Measurements from ENCODE around the gene MLLT6. TPM values are rescaled to one million over a fixed set of nuclear protein-coding genes. Genes with fewer than 3 reads are reported as not detected.

The MLLT6 gene
- total RNA-seq, 1 donor from 2014 or later: 20.9 TPM

DNA sequence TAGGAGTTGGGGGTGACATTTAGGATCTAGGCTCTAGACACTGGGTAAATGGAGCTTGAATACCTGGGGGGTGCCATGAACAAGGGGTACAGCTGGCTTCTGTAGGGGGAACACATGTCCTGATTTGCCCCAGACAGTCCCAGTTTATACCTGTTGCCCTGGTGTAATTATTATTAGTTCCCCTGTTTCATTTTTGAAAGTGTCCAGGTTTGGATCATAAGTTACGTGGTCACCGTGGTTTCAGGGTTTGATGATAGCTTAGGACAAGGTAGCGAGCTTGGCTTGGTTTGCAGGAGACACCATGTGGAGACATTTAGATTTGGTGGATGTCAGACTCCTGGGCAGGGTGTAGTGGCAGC is 5.5 kb downstream of the MLLT6 start:
- H3K36me3 Mint-ChIP-seq (ENCODE audit: low read depth, unreplicated experiment): peaks cover 20% of the 10 kb centered on the region
- Histone ChIP-seq H3K27me3 (ENCODE audit: insufficient read depth, low read length) (no peaks in the 10 kb centered on the region), H4K20me1 (ENCODE audit: insufficient read depth, low read length) (peaks cover 40% of the 10 kb centered on the region), H3K36me3 (ENCODE audit: insufficient read depth, low read length) (peaks cover 3% of the 10 kb centered on the region), H2AFZ (ENCODE audit: low read depth, low read length) (no peak overlapping the region), H3K9ac (ENCODE audit: low read length) (no peak overlapping the region), H3K27ac (ENCODE audit: low read depth, low read length) (no peak overlapping the region), H3K9me3 (ENCODE audit: insufficient read depth, low read depth, low read length) (no peaks in the 10 kb centered on the region), H3K4me1 (ENCODE audit: insufficient read depth, low read length) (peaks cover 11% of the 10 kb centered on the region), H3K4me3 (ENCODE audit: insufficient read depth, low read depth, low read length) (no peak overlapping the region), H3K79me2 (ENCODE audit: insufficient read depth, low read length) (peaks cover 14% of the 10 kb centered on the region), H3K4me2 (ENCODE audit: low read length) (no peak overlapping the region)
- H3K9me3 Mint-ChIP-seq (ENCODE audit: unreplicated experiment): peaks cover 2% of the 10 kb centered on the region
- H3K27me3 Mint-ChIP-seq (ENCODE audit: low read depth, unreplicated experiment): peaks cover 14% of the 10 kb centered on the region
- FAIRE-seq (no peak), DNase-seq (ENCODE audit: low read depth) (no peak)
- TF ChIP-seq EZH2 (IDR thresholded peaks at IDR 0.05; ENCODE audit: insufficient read depth, low read length): no peak
- no peak for TF ChIP-seq CTCF (IDR thresholded peaks at IDR 0.05; ENCODE audit: insufficient read depth, low read depth, low read length)
- H3K4me3 Mint-ChIP-seq (ENCODE audit: unreplicated experiment): no peak overlapping the region
- H3K27ac Mint-ChIP-seq (ENCODE audit: unreplicated experiment): no peak overlapping the region
- peaks cover 6% of the 10 kb centered on the region for H3K4me1 Mint-ChIP-seq (ENCODE audit: low read depth, unreplicated experiment)

- DNase-seq (ENCODE audit: low read depth) (no peak), FAIRE-seq (no peak)
- Histone ChIP-seq H3K4me1 (ENCODE audit: insufficient read depth, low read length) (peaks cover 10% of the 10 kb centered on the region), H3K9me3 (ENCODE audit: insufficient read depth, low read depth, low read length) (no peaks in the 10 kb centered on the region), H2AFZ (ENCODE audit: low read depth, low read length) (no peak overlapping the region), H3K9ac (ENCODE audit: low read length) (no peak overlapping the region), H3K27ac (ENCODE audit: low read depth, low read length) (no peak overlapping the region), H3K27me3 (ENCODE audit: insufficient read depth, low read length) (no peaks in the 10 kb centered on the region), H3K4me2 (ENCODE audit: low read length) (no peak overlapping the region), H4K20me1 (ENCODE audit: insufficient read depth, low read length) (peaks cover 40% of the 10 kb centered on the region), H3K4me3 (ENCODE audit: insufficient read depth, low read depth, low read length) (no peak overlapping the region), H3K79me2 (ENCODE audit: insufficient read depth, low read length) (peaks cover 12% of the 10 kb centered on the region), H3K36me3 (ENCODE audit: insufficient read depth, low read length) (peaks cover 3% of the 10 kb centered on the region)
- TF ChIP-seq EZH2 (IDR thresholded peaks at IDR 0.05; ENCODE audit: insufficient read depth, low read length) (no peak), CTCF (IDR thresholded peaks at IDR 0.05; ENCODE audit: insufficient read depth, low read depth, low read length) (no peak)
- Mint-ChIP-seq H3K9me3 (ENCODE audit: unreplicated experiment) (peaks cover 2% of the 10 kb centered on the region), H3K27me3 (ENCODE audit: low read depth, unreplicated experiment) (peaks cover 14% of the 10 kb centered on the region), H3K27ac (ENCODE audit: unreplicated experiment) (no peak overlapping the region), H3K4me3 (ENCODE audit: unreplicated experiment) (no peak overlapping the region), H3K4me1 (ENCODE audit: low read depth, unreplicated experiment) (peaks cover 6% of the 10 kb centered on the region), H3K36me3 (ENCODE audit: low read depth, unreplicated experiment) (peaks cover 20% of the 10 kb centered on the region)
These were observed 5.9 kb downstream of the MLLT6 start for GRCh38 chr17:38710985-38711384.

GRCh38 chr17:38711792-38712571 is 6.9 kb downstream of the MLLT6 start:
- Histone ChIP-seq H2AFZ (ENCODE audit: low read depth, low read length) (no peak overlapping the region), H3K4me3 (ENCODE audit: insufficient read depth, low read depth, low read length) (no peak overlapping the region), H3K79me2 (ENCODE audit: insufficient read depth, low read length) (peaks cover 4% of the 10 kb centered on the region), H4K20me1 (ENCODE audit: insufficient read depth, low read length) (peaks cover 31% of the 10 kb centered on the region), H3K4me1 (ENCODE audit: insufficient read depth, low read length) (no peaks in the 10 kb centered on the region), H3K9me3 (ENCODE audit: insufficient read depth, low read depth, low read length) (no peaks in the 10 kb centered on the region), H3K9ac (ENCODE audit: low read length) (no peak overlapping the region), H3K36me3 (ENCODE audit: insufficient read depth, low read length) (peaks cover 3% of the 10 kb centered on the region), H3K27ac (ENCODE audit: low read depth, low read length) (no peak overlapping the region), H3K27me3 (ENCODE audit: insufficient read depth, low read length) (no peaks in the 10 kb centered on the region), H3K4me2 (ENCODE audit: low read length) (no peak overlapping the region)
- peaks cover 14% of the 10 kb centered on the region for H3K27me3 Mint-ChIP-seq (ENCODE audit: low read depth, unreplicated experiment)
- no peak overlapping the region for H3K4me3 Mint-ChIP-seq (ENCODE audit: unreplicated experiment)
- TF ChIP-seq CTCF (IDR thresholded peaks at IDR 0.05; ENCODE audit: insufficient read depth, low read depth, low read length) (no peak), EZH2 (IDR thresholded peaks at IDR 0.05; ENCODE audit: insufficient read depth, low read length) (no peak)
- peaks cover 3% of the 10 kb centered on the region for H3K4me1 Mint-ChIP-seq (ENCODE audit: low read depth, unreplicated experiment)
- no peak for FAIRE-seq
- H3K36me3 Mint-ChIP-seq (ENCODE audit: low read depth, unreplicated experiment): peaks cover 22% of the 10 kb centered on the region
- H3K27ac Mint-ChIP-seq (ENCODE audit: unreplicated experiment): no peak overlapping the region
- DNase-seq (ENCODE audit: low read depth): no peak
- peaks cover 2% of the 10 kb centered on the region for H3K9me3 Mint-ChIP-seq (ENCODE audit: unreplicated experiment)

All from astrocyte (in vitro differentiated cells and primary cell).